NCI-H446 treated with DMSO at 0.1 percent for 48 hours (cell line): Measurements from ENCODE around the gene PCDHA9.
"Not testable (repeated sequence)": the region's sequence is repeated elsewhere in the genome, so short reads cannot be mapped to it uniquely, and the experiment has no call there.

ENCODE experiments used
- DNase-seq: peaks from one replicate; lab custom pipeline; 2025; lab: John Stamatoyannopoulos, UW

The PCDHA9 gene, protein sequence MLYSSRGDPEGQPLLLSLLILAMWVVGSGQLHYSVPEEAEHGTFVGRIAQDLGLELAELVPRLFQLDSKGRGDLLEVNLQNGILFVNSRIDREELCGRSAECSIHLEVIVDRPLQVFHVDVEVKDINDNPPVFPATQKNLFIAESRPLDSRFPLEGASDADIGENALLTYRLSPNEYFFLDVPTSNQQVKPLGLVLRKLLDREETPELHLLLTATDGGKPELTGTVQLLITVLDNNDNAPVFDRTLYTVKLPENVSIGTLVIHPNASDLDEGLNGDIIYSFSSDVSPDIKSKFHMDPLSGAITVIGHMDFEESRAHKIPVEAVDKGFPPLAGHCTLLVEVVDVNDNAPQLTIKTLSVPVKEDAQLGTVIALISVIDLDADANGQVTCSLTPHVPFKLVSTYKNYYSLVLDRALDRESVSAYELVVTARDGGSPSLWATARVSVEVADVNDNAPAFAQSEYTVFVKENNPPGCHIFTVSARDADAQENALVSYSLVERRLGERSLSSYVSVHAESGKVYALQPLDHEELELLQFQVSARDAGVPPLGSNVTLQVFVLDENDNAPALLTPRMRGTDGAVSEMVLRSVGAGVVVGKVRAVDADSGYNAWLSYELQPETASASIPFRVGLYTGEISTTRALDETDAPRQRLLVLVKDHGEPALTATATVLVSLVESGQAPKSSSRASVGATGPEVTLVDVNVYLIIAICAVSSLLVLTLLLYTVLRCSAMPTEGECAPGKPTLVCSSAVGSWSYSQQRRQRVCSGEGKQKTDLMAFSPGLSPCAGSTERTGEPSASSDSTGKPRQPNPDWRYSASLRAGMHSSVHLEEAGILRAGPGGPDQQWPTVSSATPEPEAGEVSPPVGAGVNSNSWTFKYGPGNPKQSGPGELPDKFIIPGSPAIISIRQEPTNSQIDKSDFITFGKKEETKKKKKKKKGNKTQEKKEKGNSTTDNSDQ

DNA sequence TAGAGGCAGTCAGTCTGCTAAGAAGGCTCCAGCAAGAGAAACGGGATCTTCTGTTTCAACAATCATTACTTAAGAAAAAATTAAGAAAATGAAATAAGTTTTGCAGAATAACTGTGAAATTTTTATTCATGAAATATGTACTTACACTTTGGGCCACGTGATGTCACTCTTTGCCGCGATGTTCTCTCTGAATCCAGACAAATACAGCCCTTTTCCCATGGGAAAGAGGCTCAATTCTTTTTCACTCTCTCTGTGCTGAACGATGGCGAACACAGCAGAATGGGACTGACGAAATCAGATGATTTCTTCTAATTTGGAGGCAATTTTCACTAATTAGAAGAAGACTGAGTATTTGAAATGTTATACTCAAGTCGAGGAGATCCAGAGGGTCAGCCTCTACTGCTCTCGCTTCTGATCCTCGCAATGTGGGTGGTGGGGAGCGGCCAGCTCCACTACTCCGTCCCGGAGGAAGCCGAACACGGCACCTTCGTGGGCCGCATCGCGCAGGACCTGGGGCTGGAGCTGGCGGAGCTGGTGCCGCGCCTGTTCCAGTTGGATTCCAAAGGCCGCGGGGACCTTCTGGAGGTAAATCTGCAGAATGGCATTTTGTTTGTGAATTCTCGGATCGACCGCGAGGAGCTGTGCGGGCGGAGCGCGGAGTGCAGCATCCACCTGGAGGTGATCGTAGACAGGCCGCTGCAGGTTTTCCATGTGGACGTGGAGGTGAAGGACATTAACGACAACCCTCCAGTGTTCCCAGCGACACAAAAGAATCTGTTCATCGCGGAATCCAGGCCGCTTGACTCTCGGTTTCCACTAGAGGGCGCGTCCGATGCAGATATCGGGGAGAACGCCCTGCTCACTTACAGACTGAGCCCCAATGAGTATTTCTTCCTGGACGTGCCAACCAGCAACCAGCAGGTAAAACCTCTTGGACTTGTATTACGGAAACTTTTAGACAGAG, at the start of gene PCDHA9:
PCDHA9 (plus strand) TSS at position 244 of the 964 bp plus-strand sequence; CDS start at position 358, 114 bp downstream.
- not testable (repeated sequence) for DNase-seq

DNA sequence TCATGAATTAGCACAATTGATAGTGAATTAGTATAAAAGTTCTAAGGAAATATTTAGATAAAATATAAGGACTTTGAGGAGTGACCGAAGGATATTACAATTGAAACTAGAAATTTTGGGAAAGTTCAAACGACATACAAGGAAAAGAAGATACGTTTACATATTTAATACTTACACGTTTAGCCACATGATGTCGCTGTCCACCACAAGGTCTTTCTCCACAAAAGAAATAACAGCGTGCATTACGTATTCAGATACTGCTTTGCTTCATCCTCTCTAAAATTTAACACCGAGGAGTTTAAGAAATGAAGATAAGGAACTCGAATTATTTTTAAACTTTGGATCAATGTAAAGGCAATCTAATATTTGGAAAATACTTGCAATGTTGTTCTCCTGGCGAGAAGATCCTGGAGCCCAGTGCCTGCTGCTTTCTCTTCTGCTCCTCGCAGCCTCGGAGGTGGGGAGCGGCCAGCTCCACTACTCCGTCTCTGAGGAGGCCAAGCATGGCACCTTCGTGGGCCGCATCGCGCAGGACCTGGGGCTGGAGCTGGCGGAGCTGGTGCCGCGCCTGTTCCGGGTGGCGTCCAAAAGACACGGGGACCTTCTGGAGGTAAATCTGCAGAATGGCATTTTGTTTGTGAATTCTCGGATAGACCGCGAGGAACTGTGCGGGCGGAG, 47.2 kb upstream of the PCDHA9 start, which contains the start of gene PCDHA3:
PCDHA3 (plus strand) TSS at position 242 of the 678 bp plus-strand sequence.
- no peak for DNase-seq

DNA sequence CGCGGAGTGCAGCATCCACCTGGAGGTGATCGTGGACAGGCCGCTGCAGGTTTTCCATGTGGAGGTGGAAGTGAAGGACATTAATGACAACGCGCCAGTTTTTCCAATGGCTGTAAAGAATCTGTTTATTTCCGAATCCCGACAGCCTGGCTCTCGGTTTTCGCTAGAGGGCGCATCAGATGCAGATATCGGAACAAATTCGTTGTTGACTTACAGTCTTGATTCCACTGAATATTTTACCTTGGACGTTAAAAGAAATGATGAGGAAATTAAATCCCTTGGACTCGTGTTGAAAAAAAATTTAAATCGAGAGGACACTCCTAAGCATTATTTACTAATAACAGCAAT, 46.7 kb upstream of the PCDHA9 start:
- DNase-seq = no peak

DNA sequence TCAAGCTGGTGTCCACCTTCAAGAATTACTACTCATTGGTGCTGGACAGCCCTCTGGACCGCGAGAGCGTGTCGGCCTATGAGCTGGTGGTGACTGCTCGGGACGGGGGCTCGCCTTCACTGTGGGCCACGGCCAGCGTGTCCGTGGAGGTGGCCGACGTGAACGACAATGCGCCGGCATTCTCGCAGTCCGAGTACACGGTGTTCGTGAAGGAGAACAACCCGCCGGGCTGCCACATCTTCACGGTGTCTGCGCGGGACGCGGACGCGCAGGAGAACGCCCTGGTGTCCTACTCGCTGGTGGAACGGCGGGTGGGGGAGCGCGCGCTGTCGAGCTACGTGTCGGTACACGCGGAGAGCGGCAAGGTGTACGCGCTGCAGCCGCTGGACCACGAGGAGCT, 45.8 kb upstream of the PCDHA9 start:
- not testable (repeated sequence) for DNase-seq

DNA sequence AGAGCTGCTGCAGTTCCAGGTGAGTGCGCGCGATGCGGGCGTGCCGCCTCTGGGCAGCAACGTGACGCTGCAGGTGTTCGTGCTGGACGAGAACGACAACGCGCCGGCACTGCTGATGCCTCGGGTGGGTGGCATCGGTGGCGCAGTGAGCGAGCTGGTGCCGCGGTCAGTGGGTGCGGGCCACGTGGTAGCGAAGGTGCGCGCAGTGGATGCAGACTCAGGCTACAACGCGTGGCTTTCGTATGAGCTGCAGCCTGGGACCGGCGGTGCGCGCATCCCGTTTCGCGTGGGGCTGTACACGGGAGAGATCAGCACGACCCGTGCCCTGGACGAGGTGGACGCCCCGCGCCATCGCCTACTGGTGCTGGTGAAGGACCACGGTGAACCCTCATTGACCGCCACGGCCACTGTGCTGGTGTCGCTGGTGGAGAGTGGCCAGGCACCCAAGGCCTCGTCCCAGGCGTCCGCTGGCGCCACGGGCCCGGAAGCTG, 45.4 kb upstream of the PCDHA9 start:
- no peak for DNase-seq

DNA sequence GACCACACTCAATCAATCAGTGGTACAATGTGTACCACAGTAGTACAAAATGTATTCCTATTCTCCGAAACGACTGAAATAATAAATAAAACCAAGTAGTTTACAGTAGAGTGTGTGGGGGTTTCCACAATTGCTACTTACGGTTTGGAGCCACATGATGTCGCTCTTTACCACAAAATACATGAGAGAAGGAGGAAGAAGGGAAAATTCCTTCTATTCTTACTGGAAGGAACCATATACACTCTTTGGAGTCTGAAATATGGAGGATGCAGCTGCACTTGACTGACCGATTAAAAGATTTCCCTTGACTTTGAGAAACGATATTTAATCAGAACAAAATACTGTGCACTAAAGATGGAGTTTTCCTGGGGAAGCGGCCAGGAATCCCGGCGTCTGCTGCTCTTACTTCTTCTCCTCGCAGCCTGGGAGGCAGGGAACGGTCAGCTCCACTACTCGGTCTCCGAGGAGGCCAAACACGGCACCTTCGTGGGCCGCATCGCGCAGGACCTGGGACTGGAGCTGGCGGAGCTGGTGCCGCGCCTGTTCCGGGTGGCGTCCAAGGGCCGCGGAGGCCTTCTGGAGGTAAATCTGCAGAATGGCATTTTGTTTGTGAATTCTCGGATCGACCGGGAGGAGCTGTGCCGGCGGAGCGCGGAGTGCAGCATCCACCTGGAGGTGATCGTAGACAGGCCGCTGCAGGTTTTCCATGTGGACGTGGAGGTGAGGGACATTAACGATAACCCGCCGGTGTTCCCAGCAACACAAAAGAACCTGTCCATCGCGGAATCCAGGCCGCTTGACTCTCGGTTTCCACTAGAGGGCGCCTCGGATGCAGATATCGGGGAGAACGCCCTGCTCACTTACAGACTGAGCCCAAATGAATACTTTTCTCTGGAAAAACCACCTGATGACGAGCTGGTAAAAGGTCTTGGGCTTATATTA, 41.1 kb upstream of the PCDHA9 start, which contains the start of gene PCDHA4:
PCDHA4 (plus strand) TSS at position 235 of the 942 bp plus-strand sequence.
- no peak for DNase-seq

DNA sequence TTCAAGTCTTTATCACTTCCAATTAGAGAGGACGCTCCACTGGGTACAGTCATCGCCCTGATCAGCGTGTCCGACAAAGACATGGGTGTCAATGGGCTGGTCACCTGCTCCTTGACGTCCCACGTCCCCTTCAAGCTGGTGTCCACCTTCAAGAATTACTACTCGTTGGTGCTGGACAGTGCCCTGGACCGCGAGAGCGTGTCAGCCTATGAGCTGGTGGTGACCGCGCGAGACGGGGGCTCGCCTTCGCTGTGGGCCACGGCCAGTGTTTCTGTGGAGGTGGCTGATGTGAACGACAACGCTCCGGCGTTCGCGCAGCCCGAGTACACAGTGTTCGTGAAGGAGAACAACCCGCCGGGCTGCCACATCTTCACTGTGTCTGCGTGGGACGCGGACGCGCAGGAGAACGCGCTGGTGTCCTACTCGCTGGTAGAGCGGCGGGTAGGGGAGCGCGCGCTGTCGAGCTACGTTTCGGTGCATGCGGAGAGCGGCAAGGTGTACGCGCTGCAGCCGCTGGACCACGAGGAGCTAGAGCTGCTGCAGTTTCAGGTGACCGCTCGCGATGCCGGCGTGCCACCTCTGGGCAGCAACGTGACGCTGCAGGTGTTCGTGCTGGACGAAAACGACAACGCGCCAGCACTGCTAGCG, 39.8 kb upstream of the PCDHA9 start:
- DNase-seq = not testable (repeated sequence)

DNA sequence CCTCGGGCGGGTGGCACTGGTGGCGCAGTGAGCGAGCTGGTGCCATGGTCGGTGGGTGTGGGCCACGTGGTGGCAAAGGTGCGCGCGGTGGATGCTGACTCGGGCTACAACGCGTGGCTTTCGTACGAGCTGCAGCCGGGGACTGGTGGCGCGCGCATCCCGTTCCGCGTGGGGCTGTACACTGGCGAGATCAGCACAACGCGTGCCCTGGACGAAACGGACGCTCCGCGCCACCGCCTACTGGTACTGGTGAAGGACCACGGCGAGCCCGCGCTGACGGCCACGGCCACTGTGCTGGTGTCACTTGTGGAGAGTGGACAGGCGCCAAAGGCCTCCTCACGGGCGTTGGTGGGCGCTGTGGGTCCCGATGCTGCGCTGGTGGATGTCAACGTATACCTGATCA, 39.3 kb upstream of the PCDHA9 start:
- no peak for DNase-seq

DNA sequence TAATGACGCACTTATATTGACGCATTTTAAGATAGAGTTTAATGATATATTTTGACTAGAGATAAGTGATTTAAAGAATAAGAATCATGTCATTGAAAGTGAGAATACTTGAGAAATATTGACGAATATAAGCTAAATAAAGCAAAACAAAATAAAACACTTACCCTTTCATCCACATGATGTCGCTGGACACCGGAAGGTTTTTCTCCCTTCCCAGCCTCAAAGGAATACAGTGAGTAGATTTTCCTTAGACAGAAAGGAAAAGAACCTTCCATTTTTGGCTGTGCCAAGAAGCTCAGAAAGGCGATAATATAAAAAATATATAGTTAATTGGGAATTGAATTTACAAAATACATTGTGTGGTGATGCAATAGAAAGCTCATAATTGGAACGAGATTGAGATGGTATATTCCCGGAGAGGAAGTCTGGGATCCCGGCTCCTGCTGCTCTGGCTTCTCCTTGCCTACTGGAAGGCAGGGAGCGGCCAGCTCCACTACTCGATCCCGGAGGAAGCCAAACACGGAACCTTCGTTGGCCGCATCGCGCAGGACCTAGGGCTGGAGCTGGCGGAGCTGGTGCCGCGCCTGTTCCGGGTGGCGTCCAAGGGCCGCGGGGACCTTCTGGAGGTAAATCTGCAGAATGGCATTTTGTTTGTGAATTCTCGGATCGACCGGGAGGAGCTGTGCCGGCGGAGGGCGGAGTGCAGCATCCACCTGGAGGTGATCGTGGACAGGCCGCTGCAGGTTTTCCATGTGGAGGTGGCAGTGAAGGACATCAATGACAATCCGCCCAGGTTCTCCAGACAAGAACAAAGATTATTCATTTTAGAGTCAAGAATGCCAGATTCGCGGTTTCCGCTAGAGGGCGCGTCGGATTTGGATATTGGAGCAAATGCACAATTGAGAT, 26.6 kb upstream of the PCDHA9 start, which contains the start of gene PCDHA5:
PCDHA5 (plus strand) TSS at position 239 of the 906 bp plus-strand sequence.
- DNase-seq = no peak

DNA sequence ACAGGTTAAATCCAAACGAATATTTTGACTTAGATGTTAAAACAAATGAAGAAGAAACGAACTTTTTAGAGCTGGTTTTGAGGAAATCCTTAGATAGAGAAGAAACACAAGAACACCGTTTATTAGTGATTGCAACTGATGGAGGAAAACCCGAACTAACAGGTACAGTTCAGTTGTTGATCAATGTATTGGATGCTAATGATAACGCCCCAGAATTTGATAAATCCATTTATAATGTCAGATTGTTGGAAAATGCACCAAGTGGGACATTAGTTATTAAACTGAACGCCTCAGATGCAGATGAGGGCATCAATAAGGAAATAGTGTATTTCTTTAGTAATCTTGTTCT, 25.9 kb upstream of the PCDHA9 start:
- no peak for DNase-seq

DNA sequence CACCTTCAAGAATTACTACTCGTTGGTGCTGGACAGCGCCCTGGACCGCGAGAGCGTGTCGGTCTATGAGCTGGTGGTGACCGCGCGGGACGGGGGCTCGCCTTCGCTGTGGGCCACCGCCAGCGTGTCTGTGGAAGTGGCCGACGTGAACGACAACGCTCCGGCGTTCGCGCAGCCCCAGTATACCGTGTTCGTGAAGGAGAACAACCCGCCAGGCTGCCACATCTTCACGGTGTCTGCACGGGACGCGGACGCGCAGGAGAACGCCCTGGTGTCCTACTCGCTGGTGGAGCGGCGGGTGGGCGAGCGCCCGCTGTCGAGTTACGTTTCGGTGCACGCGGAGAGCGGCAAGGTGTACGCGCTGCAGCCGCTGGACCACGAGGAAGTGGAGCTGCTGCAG, 25.2 kb upstream of the PCDHA9 start:
- DNase-seq = not testable (repeated sequence)

DNA sequence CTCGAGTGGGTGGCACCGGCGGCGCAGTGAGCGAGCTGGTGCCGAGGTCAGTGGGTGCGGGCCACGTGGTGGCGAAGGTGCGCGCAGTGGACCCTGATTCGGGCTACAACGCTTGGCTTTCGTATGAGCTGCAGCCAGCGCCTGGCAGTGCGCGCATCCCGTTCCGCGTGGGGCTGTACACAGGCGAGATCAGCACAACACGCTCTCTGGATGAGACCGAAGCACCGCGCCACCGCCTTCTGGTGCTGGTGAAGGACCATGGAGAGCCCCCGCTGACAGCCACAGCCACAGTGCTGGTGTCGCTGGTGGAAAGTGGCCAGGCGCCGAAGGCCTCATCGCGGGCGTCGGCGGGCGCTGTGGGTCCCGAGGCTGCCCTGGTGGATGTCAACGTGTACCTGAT, 24.7 kb upstream of the PCDHA9 start:
- no peak for DNase-seq

DNA sequence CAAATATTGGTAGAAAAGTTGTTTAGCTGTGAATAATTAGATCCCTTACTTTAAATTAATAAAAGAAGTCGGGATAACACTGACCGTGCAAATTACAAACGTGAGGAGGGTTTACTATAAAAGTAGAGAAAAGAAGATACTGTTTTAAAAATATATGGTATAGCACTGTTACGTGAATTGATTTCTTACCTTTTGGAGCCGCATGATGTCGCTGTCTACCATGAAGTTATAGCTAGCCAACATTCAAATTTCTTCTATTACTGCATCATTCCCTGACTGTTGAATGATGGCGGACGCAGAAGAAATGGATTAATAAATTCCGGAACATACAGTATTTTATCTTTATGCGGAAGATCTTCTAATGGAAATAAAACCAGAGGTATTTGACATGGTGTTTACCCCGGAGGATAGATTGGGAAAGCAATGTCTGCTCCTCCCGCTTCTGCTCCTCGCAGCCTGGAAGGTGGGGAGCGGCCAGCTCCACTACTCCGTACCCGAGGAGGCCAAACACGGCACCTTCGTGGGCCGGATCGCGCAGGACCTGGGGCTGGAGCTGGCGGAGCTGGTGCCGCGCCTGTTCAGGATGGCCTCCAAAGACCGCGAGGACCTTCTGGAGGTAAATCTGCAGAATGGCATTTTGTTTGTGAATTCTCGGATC, 20.3 kb upstream of the PCDHA9 start, which contains the start of gene PCDHA6:
PCDHA6 (plus strand) TSS at position 257 of the 658 bp plus-strand sequence; CDS start at position 389, 132 bp downstream.
- peak; percentile 23 for DNase-seq

DNA sequence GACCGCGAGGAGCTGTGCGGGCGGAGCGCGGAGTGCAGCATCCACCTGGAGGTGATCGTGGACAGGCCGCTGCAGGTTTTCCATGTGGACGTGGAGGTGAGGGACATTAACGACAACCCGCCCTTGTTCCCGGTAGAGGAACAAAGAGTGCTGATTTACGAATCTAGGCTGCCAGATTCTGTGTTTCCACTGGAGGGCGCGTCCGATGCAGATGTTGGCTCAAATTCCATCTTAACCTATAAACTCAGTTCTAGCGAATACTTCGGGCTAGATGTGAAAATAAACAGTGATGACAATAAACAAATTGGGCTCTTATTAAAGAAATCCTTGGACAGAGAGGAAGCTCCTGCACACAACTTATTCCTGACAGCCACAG, 19.8 kb upstream of the PCDHA9 start:
- DNase-seq = peak; percentile 19

DNA sequence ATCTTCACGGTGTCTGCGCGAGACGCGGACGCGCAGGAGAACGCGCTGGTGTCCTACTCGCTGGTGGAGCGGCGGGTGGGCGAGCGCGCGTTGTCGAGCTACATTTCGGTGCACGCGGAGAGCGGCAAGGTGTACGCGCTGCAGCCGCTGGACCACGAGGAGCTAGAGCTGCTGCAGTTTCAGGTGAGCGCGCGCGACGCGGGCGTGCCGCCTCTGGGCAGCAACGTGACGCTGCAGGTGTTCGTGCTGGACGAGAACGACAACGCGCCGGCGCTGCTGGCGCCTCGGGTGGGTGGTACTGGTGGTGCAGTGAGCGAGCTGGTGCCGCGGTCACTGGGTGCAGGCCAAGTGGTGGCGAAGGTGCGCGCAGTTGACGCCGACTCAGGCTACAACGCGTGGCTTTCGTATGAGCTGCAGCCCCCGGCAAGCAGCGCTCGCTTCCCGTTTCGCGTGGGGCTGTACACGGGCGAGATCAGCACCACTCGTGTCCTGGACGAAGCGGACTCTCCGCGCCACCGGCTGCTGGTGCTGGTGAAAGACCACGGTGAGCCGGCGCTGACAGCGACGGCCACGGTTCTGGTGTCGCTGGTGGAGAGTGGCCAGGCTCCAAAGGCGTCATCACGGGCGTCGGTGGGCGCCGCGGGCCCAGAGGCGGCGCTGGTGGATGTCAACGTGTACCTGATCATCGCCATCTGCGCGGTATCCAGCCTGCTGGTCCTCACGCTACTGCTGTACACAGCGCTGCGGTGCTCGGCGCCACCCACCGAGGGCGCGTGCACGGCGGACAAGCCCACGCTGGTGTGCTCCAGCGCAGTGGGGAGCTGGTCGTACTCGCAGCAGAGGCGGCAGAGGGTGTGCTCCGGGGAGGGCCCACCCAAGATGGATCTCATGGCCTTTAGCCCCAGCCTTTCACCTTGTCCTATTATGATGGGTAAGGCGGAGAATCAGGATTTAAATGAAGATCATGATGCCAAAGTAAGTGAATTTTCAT, 18.4 kb upstream of the PCDHA9 start:
- not testable (repeated sequence) for DNase-seq

DNA sequence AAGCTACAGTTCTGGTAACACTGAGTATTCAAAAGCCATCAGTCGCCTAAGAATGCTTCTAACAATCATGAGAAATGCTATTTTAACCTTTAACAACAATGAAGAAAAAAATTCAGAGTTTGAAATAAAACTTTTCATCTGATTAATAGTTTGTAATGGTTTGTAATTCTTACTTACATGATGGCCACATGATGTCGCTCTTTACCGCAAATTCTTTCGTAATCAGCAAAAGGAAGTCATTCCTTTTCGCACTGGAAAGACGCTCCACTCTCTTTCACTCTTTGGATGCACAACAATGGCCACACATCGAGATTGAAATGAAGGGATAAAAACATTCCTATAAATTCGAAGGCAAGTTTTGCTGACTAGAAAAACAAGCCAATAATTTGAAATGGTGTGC, 14.2 kb upstream of the PCDHA9 start, which contains the start of gene PCDHA7:
PCDHA7 (plus strand) TSS at position 277 of the 400 bp plus-strand sequence; CDS start at position 392, 115 bp downstream.
- DNase-seq = no peak
